ENCODE measurements around the gene PCNX1. TPM values are rescaled to one million over a fixed set of nuclear protein-coding genes. Genes with fewer than 3 reads are reported as not detected.

Gene PCNX1
- total RNA-seq, 4 donors from 2014 or later: 47.1 to 73.6 (median 66.2) TPM

- Histone ChIP-seq H3K27me3 (no peaks in the 10 kb centered on the region), H3K4me3 (no peak overlapping the region), H3K27ac (peak overlapping the region; percentile 62 to 74 (median 68)), H3K9me3 (no peaks in the 10 kb centered on the region), H3K4me1 (peaks cover 5 to 58% (median 5%) of the 10 kb centered on the region in 3 donors), H3K36me3 (no peaks in the 10 kb centered on the region)
- 14 to 61% methylated on average over 1 to 3 of the region's 3 CpGs for WGBS, 2 donors (ENCODE audit: low coverage in 1 of 2)
- TF ChIP-seq POLR2A (IDR thresholded peaks at IDR 0.05) (no peak), CTCF (IDR thresholded peaks at IDR 0.05) (no peak), EP300 (IDR thresholded peaks at IDR 0.05) (no peak), POLR2AphosphoS5 (IDR thresholded peaks at IDR 0.05) (no peak)
- ATAC-seq: no peak
Observed at GRCh38 chr14:70898111-70898745, 9.0 kb upstream of the PCNX1 start.

GRCh38 chr14:70901269-70901668 is 6.0 kb upstream of the PCNX1 start:
- Histone ChIP-seq H3K27me3 (no peaks in the 10 kb centered on the region), H3K4me1 (peaks cover 6 to 65% (median 10%) of the 10 kb centered on the region in 3 donors), H3K27ac (peak overlapping the region in 2 of 4 donors; percentile 23 to 55), H3K36me3 (no peaks in the 10 kb centered on the region), H3K4me3 (no peak overlapping the region), H3K9me3 (no peaks in the 10 kb centered on the region)
- 29 to 55% methylated on average over 1 of the region's 1 CpG for WGBS, 2 donors (ENCODE audit: low coverage in 1 of 2)
- TF ChIP-seq CTCF (IDR thresholded peaks at IDR 0.05) (no peak), EP300 (IDR thresholded peaks at IDR 0.05) (no peak), POLR2A (IDR thresholded peaks at IDR 0.05) (no peak), POLR2AphosphoS5 (IDR thresholded peaks at IDR 0.05) (no peak)
- ATAC-seq: no peak

GRCh38 chr14:70902184-70902583 is 5.1 kb upstream of the PCNX1 start:
- Histone ChIP-seq H3K27me3 (no peaks in the 10 kb centered on the region), H3K9me3 (no peaks in the 10 kb centered on the region), H3K4me1 (peaks cover 7 to 65% (median 15%) of the 10 kb centered on the region in 3 donors), H3K27ac (no peak overlapping the region), H3K36me3 (no peaks in the 10 kb centered on the region), H3K4me3 (no peak overlapping the region)
- TF ChIP-seq POLR2AphosphoS5 (IDR thresholded peaks at IDR 0.05): no peak
- no peak for TF ChIP-seq CTCF (IDR thresholded peaks at IDR 0.05)
- TF ChIP-seq EP300 (IDR thresholded peaks at IDR 0.05): no peak
- no peak for TF ChIP-seq POLR2A (IDR thresholded peaks at IDR 0.05)
- 100% methylated on average over 1 of the region's 1 CpG for WGBS, 2 donors (ENCODE audit: low coverage in 1 of 2)
- no peak for ATAC-seq

GRCh38 chr14:70904373-70904772 is 2.9 kb upstream of the PCNX1 start:
- no peak for ATAC-seq
- Histone ChIP-seq H3K36me3 (no peaks in the 10 kb centered on the region), H3K27me3 (no peaks in the 10 kb centered on the region), H3K9me3 (no peaks in the 10 kb centered on the region), H3K27ac (peak overlapping the region in 1 of 4 donors; percentile 32), H3K4me1 (peaks cover 7 to 51% (median 15%) of the 10 kb centered on the region in 3 donors), H3K4me3 (no peak overlapping the region)
- 82 to 100% methylated on average over 2 of the region's 2 CpGs for WGBS, 2 donors (ENCODE audit: low coverage in 1 of 2)
- TF ChIP-seq EP300 (IDR thresholded peaks at IDR 0.05) (no peak), POLR2A (IDR thresholded peaks at IDR 0.05) (no peak), POLR2AphosphoS5 (IDR thresholded peaks at IDR 0.05) (no peak), CTCF (IDR thresholded peaks at IDR 0.05) (no peak)

GRCh38 chr14:70905301-70905700 is 2.0 kb upstream of the PCNX1 start:
- ATAC-seq: no peak
- H3K4me1 ChIP-seq: peaks cover 7 to 57% (median 17%) of the 10 kb centered on the region in 3 donors
- WGBS, 2 donors (ENCODE audit: low coverage in 1 of 2): 27 to 53% methylated on average over 9 of the region's 9 CpGs

More at GRCh38 chr14:70905301-70905700, 2.0 kb upstream of the PCNX1 start:
- H3K36me3 ChIP-seq: no peaks in the 10 kb centered on the region
- H3K27ac ChIP-seq: peak overlapping the region in 3 of 4 donors; percentile 32 to 95 (median 94)
- H3K9me3 ChIP-seq: no peaks in the 10 kb centered on the region
- no peaks in the 10 kb centered on the region for H3K27me3 ChIP-seq
- no peak for TF ChIP-seq POLR2A (IDR thresholded peaks at IDR 0.05)
- no peak for TF ChIP-seq CTCF (IDR thresholded peaks at IDR 0.05)
- no peak for TF ChIP-seq EP300 (IDR thresholded peaks at IDR 0.05)
- no peak for TF ChIP-seq POLR2AphosphoS5 (IDR thresholded peaks at IDR 0.05)
- H3K4me3 ChIP-seq: no peak overlapping the region
